ENCODE data around the gene CNTLN. TPM values are rescaled to one million over a fixed set of nuclear protein-coding genes. Genes with fewer than 3 reads are reported as not detected.

The CNTLN gene
- total RNA-seq, 1 experiment from 2014 or later, result 5.1 TPM

GRCh38 chr9:17486396-17486795 is 351.6 kb downstream of the CNTLN start:
- Histone ChIP-seq H3K9me3 (ENCODE audit: control insufficient read depth in 1 of 2, insufficient read depth in 1 of 2, low read depth in 1 of 2, low read length in 2 of 2) (no peaks in the 10 kb centered on the region), H4K20me1 (ENCODE audit: insufficient read depth) (no peaks in the 10 kb centered on the region), H3K4me1 (ENCODE audit: control insufficient read depth in 1 of 2, insufficient read depth in 2 of 2, low read length in 2 of 2) (no peaks in the 10 kb centered on the region), H3K4me2 (ENCODE audit: low read length) (no peak overlapping the region), H3K27ac (ENCODE audit: low read depth, low read length) (no peak overlapping the region), H2AFZ (ENCODE audit: low read depth, low read length, poor library complexity, severe bottlenecking) (no peak overlapping the region), H3K4me3 (replicated peaks in 1 of 2; ENCODE audit: low read depth in 1 of 2, low read length in 2 of 2) (no peak overlapping the region), H3K9me2 (ENCODE audit: insufficient read depth) (no peaks in the 10 kb centered on the region), H3K36me3 (ENCODE audit: control insufficient read depth in 1 of 2, insufficient read depth in 2 of 2, low read length in 2 of 2) (no peaks in the 10 kb centered on the region), H3K79me2 (ENCODE audit: insufficient read depth, low read length) (no peaks in the 10 kb centered on the region), H3K9ac (ENCODE audit: low read length) (no peak overlapping the region), H3K27me3 (ENCODE audit: insufficient read depth, low read length) (no peaks in the 10 kb centered on the region)
- ChIA-PET CTCF (no interaction called here), POLR2A (no interaction called here), RAD21 (ENCODE audit: low non-redundant PET in 1 of 2, low total read pairs in 2 of 2, uncharacterized antibody in 2 of 2, unreplicated experiment in 2 of 2) (no interaction called here)
- BruUV-seq (replicated peaks), result no TSS peak
- intact Hi-C loops (cut with micrococcal nuclease), result no loop called here
- TF ChIP-seq ATF3 (IDR thresholded peaks at IDR 0.05) (no peak), EZH2 (IDR thresholded peaks at IDR 0.05) (no peak)
- ATAC-seq (no peak), DNase-seq (ENCODE audit: low read depth, low spot score) (no peak)

GRCh38 chr9:17487467-17487866 is 352.6 kb downstream of the CNTLN start:
- no TSS peak for BruUV-seq (replicated peaks)
- no peak overlapping the region for H3K4me3 ChIP-seq (replicated peaks in 1 of 2; ENCODE audit: low read depth in 1 of 2, low read length in 2 of 2)
- H3K27ac ChIP-seq (ENCODE audit: low read depth, low read length), result no peak overlapping the region
- CTCF ChIA-PET, result no interaction called here
- no peaks in the 10 kb centered on the region for H3K79me2 ChIP-seq (ENCODE audit: insufficient read depth, low read length)
- H3K4me1 ChIP-seq (ENCODE audit: control insufficient read depth in 1 of 2, insufficient read depth in 2 of 2, low read length in 2 of 2), result no peaks in the 10 kb centered on the region
- no peaks in the 10 kb centered on the region for H4K20me1 ChIP-seq (ENCODE audit: insufficient read depth)
- intact Hi-C loops (cut with micrococcal nuclease), result no loop called here
- no peak overlapping the region for H2AFZ ChIP-seq (ENCODE audit: low read depth, low read length, poor library complexity, severe bottlenecking)
- no peaks in the 10 kb centered on the region for H3K36me3 ChIP-seq (ENCODE audit: control insufficient read depth in 1 of 2, insufficient read depth in 2 of 2, low read length in 2 of 2)
- no peaks in the 10 kb centered on the region for H3K9me3 ChIP-seq (ENCODE audit: control insufficient read depth in 1 of 2, insufficient read depth in 1 of 2, low read depth in 1 of 2, low read length in 2 of 2)
- no peak for ATAC-seq
- DNase-seq (ENCODE audit: low read depth, low spot score), result no peak
- no peaks in the 10 kb centered on the region for H3K9me2 ChIP-seq (ENCODE audit: insufficient read depth)
- POLR2A ChIA-PET, result no interaction called here
- no peaks in the 10 kb centered on the region for H3K27me3 ChIP-seq (ENCODE audit: insufficient read depth, low read length)
- RAD21 ChIA-PET (ENCODE audit: low non-redundant PET in 1 of 2, low total read pairs in 2 of 2, uncharacterized antibody in 2 of 2, unreplicated experiment in 2 of 2), result no interaction called here
- H3K4me2 ChIP-seq (ENCODE audit: low read length), result no peak overlapping the region
- no peak overlapping the region for H3K9ac ChIP-seq (ENCODE audit: low read length)
- TF ChIP-seq FOSL1 (IDR thresholded peaks at IDR 0.05; ENCODE audit: low read depth), result no peak
- no peak for TF ChIP-seq ATF3 (IDR thresholded peaks at IDR 0.05)
- TF ChIP-seq TCF7L2 (IDR thresholded peaks at IDR 0.05; ENCODE audit: borderline replicate concordance, extremely low read depth, insufficient read depth, insufficient read length), result no peak
- no peak for TF ChIP-seq POLR2AphosphoS5 (IDR thresholded peaks at IDR 0.05; ENCODE audit: low read depth, low read length)
- TF ChIP-seq SRF (IDR thresholded peaks at IDR 0.05; ENCODE audit: low read depth), result no peak
- no peak for TF ChIP-seq CTCF (IDR thresholded peaks at IDR 0.05 in 2 of 3, conservative IDR thresholded peaks at IDR 0.05 in 1 of 3; ENCODE audit: borderline replicate concordance in 1 of 3, insufficient read depth in 1 of 3, low read depth in 2 of 3, low read length in 2 of 3)
- no peak for TF ChIP-seq EZH2phosphoT487 (IDR thresholded peaks at IDR 0.05; ENCODE audit: borderline replicate concordance)
- TF ChIP-seq YY1 (IDR thresholded peaks at IDR 0.05; ENCODE audit: extremely low read depth, insufficient replicate concordance, low read depth, low read length), result no peak
- no peak for TF ChIP-seq SIN3A (IDR thresholded peaks at IDR 0.05; ENCODE audit: low read depth)
- no peak for TF ChIP-seq EGR1 (IDR thresholded peaks at IDR 0.05; ENCODE audit: low read depth)
- TF ChIP-seq CEBPB (IDR thresholded peaks at IDR 0.05; ENCODE audit: low read depth), result no peak
- no peak for TF ChIP-seq POLR2A (IDR thresholded peaks at IDR 0.05; ENCODE audit: borderline replicate concordance, extremely low read depth, insufficient read depth, insufficient read length)
- TF ChIP-seq REST (IDR thresholded peaks at IDR 0.05; ENCODE audit: low read depth), result no peak
- no peak for TF ChIP-seq EZH2 (IDR thresholded peaks at IDR 0.05)
- no peak for TF ChIP-seq ZNF274 (IDR thresholded peaks at IDR 0.05; ENCODE audit: low read depth, low read length)
- no peak for TF ChIP-seq ZFX (IDR thresholded peaks at IDR 0.05)

Data from HCT116 (cell line).